Thyroid gland (tissue), 4 donors: ENCODE measurements around the gene KAT6B. TPM values are rescaled to one million over a fixed set of nuclear protein-coding genes. Genes with fewer than 3 reads are reported as not detected.

Experiments
- DNase-seq, 2 donors: peaks; one replicate each; pipeline ENCODE4 v3.0.0-alpha.2; 2019
- H3K27ac ChIP-seq, 3 donors: fragments of 200-600 bp; sonication (generic); 1 replicate in 2 of 3; 2 replicates in 1 of 3; pipeline ENCODE4 v1.5.1; 2016 to 2019; ENCODE audit warnings: mild to moderate bottlenecking in 1 of 3, moderate library complexity in 1 of 3
- H3K27me3 ChIP-seq: fragments of 200-600 bp; sonication (generic); one replicate; pipeline ENCODE4 v1.5.1; 2019
- H3K36me3 ChIP-seq, 2 donors: fragments of 200-600 bp; sonication (generic); one replicate each; pipeline ENCODE4 v1.5.1; 2016 to 2019
- H3K4me1 ChIP-seq, 2 donors: fragments of 200-600 bp; sonication (generic); one replicate each; pipeline ENCODE4 v1.5.1; 2017 to 2019
- H3K4me3 ChIP-seq, 3 donors: fragments of 200-600 bp; sonication (generic); replicated peaks in 1 of 3; 1 replicate in 2 of 3; 2 replicates in 1 of 3; pipeline ENCODE4 v1.5.1; 2016; ENCODE audit warnings: mild to moderate bottlenecking in 1 of 3
- H3K9me3 ChIP-seq: fragments of 200-600 bp; sonication (generic); one replicate; pipeline ENCODE4 v1.5.1; 2017
- POLR2A ChIP-seq, 2 donors: fragments of 450-650 bp; IDR thresholded peaks; one replicate each; pipeline ENCODE4 v1.6.1; 2017; ENCODE audit warnings: antibody characterized with exemption in 2 of 2, mild to moderate bottlenecking in 2 of 2, moderate library complexity in 1 of 2
- WGBS, 2 donors: methylation state at CpG; one replicate each; pipeline ENCODE4 v1.1.5; 2017; 5-methylcytosine and 5-hydroxymethylcytosine counted together
- intact Hi-C: fragments of 100-400 bp; cut with DNase I; formaldehyde crosslinking; loops from one replicate; pipeline ENCODE4 v1.15.1; 2023
- total RNA-seq, 4 donors: library from RNA; depleted of rRNA; stranded (reverse); fragments of >200 nt; gene quantifications; one replicate each; pipeline ENCODE4 v1.2.3, GENCODE V29; 2016
- TF ChIP-seq, protein P1 (sequence below), 6 experiments: fragments of 200-600 bp in 3 of 6; fragments of 450-650 bp in 3 of 6; sonication (generic) in 3 of 6; IDR thresholded peaks; one replicate each; pipeline ENCODE4 v1.5.1; 2016 to 2019; ENCODE audit warnings: antibody characterized with exemption in 6 of 6, mild to moderate bottlenecking in 2 of 6, inconsistent platforms in 1 of 6, moderate library complexity in 1 of 6

Gene KAT6B
- total RNA-seq, 4 donors from 2014 or later, result 56.5 to 115 (median 76.3) TPM

DNA sequence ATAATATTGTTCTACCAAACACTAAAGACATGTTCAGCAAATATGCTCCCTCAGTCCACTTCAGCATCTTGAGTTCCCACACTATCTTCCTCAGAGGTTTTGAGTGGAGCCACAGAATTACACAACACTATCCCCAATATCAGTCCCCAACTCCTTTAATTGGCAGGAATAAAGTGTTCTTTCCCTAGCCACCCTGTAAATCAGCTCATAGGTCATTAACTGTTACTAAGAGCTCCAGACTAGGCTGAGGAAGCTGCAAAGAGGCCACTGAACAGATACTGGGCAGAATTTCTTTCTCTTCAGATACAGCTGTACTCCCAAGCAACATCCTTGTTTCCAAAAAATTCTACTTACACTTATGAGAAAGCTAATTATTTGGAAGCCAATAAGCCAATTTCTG, 11.6 kb upstream of the KAT6B start:
- no peaks in the 10 kb centered on the region for H3K4me1 ChIP-seq
- H3K9me3 ChIP-seq, result no peaks in the 10 kb centered on the region
- no peak overlapping the region for H3K4me3 ChIP-seq
- TF ChIP-seq POLR2A (IDR thresholded peaks at IDR 0.05), result no peak
- TF ChIP-seq, protein P1, sequence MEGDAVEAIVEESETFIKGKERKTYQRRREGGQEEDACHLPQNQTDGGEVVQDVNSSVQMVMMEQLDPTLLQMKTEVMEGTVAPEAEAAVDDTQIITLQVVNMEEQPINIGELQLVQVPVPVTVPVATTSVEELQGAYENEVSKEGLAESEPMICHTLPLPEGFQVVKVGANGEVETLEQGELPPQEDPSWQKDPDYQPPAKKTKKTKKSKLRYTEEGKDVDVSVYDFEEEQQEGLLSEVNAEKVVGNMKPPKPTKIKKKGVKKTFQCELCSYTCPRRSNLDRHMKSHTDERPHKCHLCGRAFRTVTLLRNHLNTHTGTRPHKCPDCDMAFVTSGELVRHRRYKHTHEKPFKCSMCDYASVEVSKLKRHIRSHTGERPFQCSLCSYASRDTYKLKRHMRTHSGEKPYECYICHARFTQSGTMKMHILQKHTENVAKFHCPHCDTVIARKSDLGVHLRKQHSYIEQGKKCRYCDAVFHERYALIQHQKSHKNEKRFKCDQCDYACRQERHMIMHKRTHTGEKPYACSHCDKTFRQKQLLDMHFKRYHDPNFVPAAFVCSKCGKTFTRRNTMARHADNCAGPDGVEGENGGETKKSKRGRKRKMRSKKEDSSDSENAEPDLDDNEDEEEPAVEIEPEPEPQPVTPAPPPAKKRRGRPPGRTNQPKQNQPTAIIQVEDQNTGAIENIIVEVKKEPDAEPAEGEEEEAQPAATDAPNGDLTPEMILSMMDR (IDR thresholded peaks at IDR 0.05), result no peak
- H3K36me3 ChIP-seq, result no peaks in the 10 kb centered on the region
- no peak for DNase-seq
- intact Hi-C loops, result no loop called here
- H3K27me3 ChIP-seq, result no peaks in the 10 kb centered on the region
- no peak overlapping the region for H3K27ac ChIP-seq

DNA sequence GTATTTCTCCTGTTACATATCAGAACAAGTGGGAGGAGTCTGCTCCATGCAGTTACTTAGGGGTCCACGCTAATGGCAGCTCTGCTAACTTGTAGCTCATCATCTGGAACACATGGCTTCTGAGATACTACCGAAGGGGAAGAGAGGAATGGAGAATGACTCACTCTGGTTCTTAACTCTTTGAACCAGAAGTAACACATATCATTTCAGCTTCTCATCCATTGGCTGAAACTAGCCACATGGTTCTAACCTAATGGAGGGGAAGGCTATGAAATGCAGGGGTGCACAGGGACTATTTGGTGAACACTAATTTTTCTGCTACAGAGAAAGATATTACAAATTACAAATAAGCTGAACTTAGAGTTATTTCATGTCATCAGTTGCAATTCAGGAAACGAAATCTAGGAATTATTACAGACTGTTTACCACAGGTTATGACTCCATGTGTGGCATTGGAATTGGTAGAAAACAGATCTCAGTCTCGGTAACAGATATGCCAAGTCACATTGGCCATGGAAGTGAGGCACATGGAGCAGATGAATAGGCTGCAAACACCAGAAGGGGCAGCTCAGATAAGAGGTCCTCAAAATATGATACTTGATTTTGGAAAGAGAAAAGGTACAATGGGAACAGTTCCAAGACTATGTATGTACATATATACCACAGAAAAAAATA, 9.4 kb upstream of the KAT6B start:
- TF ChIP-seq, protein P1 (IDR thresholded peaks at IDR 0.05), result no peak
- no peak for TF ChIP-seq POLR2A (IDR thresholded peaks at IDR 0.05)
- peaks cover under 1% of the 10 kb centered on the region in 2 donors for H3K4me1 ChIP-seq
- no peak overlapping the region for H3K4me3 ChIP-seq
- no peak for DNase-seq
- WGBS, 2 donors, result 90 to 94% methylated on average over 4 of the region's 4 CpGs
- H3K27me3 ChIP-seq, result no peaks in the 10 kb centered on the region
- H3K9me3 ChIP-seq, result no peaks in the 10 kb centered on the region
- H3K36me3 ChIP-seq, result no peaks in the 10 kb centered on the region
- H3K27ac ChIP-seq, result no peak overlapping the region
- intact Hi-C loops, result no loop called here

DNA sequence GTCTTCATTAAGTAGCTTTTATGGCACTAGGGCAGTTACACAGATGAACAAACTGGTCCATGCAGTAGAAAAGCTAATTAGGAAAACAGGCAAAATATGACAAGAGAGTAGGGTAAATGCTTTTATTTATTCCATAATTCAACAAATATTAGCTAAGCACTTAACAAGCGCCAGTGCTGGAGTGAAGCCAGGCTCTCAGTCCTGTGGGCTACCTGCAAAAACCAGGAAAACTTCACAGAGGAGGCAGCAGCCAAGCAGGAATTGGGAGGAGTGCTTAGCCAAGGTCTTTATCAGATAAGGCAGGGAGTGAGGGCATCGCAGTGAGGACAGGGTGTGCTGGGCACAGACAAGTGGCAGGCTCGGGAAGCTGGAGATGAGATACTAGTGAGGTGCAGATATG, 4.9 kb upstream of the KAT6B start:
- Histone ChIP-seq H3K9me3 (no peaks in the 10 kb centered on the region), H3K27me3 (no peaks in the 10 kb centered on the region), H3K27ac (no peak overlapping the region), H3K4me1 (peaks cover 26 to 29% of the 10 kb centered on the region in 2 donors), H3K36me3 (no peaks in the 10 kb centered on the region), H3K4me3 (no peak overlapping the region)
- 60 to 82% methylated on average over 3 of the region's 3 CpGs for whole genome bisulfite sequencing, 2 donors
- peak; percentile 5 to 9 for DNase-seq
- intact Hi-C loops, result loop anchor here (10.0 kb wide), 1 partner anchor 413 kb away; the partner anchor contains the start of gene COMTD1
- TF ChIP-seq, protein P1 (IDR thresholded peaks at IDR 0.05), result no peak
- no peak for TF ChIP-seq POLR2A (IDR thresholded peaks at IDR 0.05)

DNA sequence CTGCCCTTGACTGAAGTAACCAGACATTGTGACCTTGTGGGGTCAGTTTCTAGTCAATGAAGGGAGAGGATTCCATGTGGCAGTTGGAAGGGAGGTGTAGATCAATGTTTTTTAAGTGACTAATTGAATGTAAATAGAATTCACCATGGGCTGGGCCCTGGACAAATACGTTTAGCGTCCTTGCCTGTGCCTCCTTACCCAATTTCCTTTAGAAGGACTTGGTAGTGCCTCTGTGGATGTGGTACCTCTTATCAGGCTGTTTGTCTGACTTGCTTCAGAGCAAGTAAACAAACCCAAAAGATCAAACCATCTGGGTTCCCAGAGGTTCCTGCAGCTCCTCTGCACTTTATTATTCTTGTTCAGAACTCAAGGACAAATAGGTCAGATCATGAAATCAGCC, 4.3 kb upstream of the KAT6B start:
- no peaks in the 10 kb centered on the region for H3K27me3 ChIP-seq
- peaks cover 26 to 29% of the 10 kb centered on the region in 2 donors for H3K4me1 ChIP-seq
- no peak for DNase-seq
- TF ChIP-seq, protein P1 (IDR thresholded peaks at IDR 0.05), result no peak
- TF ChIP-seq POLR2A (IDR thresholded peaks at IDR 0.05), result no peak
- intact Hi-C loops, result loop anchor here (10.0 kb wide), 1 partner anchor 413 kb away; the partner anchor contains the start of gene COMTD1
- H3K27ac ChIP-seq, result peak overlapping the region in 2 of 3 donors; percentile 8 to 46
- H3K36me3 ChIP-seq, result no peaks in the 10 kb centered on the region
- H3K4me3 ChIP-seq, result no peak overlapping the region
- 86 to 94% methylated on average over 2 of the region's 2 CpGs for WGBS, 2 donors
- H3K9me3 ChIP-seq, result no peaks in the 10 kb centered on the region

DNA sequence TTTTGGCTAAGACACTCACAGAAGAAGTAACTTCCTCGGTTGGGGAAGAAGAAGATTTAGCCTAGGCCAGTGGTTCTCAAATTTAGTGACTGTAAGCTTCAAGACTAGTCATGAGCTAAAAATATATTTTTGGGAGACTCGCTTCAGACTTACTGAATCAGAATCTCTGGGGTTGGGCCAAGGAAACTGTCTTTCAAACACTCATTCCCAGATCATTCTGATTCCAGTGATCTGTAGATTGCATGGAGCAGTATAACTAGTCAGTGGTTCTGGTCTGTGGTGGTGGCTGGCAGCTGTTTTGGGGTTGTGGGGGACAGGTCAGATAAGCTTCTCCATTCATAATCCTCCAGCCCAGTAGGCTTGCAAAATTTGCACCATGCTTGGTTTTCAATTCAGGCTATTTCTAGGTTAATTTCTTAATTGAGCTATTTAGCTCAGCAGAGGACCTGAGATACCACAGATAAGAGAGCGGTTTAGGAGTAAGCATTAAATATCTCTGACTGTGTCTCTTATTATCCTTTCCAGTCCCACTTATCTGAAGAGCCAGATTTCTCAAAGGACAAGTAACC, 3.8 kb upstream of the KAT6B start:
- TF ChIP-seq, protein P1 (IDR thresholded peaks at IDR 0.05), result no peak
- TF ChIP-seq POLR2A (IDR thresholded peaks at IDR 0.05), result no peak
- 77 to 86% methylated on average over 3 of the region's 3 CpGs for WGBS, 2 donors
- Histone ChIP-seq H3K36me3 (no peaks in the 10 kb centered on the region), H3K9me3 (no peaks in the 10 kb centered on the region), H3K4me1 (peaks cover 26 to 31% of the 10 kb centered on the region in 2 donors), H3K27ac (peak overlapping the region in 2 of 3 donors; percentile 8 to 46), H3K27me3 (no peaks in the 10 kb centered on the region), H3K4me3 (no peak overlapping the region)
- intact Hi-C loops, result loop anchor here (10.0 kb wide), 1 partner anchor 412 kb away; the partner anchor contains the start of gene COMTD1
- no peak for DNase-seq
